HepG2 (cell line): ENCODE results near the gene TUBA4A. TPM values are rescaled to one million over a fixed set of nuclear protein-coding genes. Genes with fewer than 3 reads are reported as not detected.
A peak's percentile ranks its signal among the peaks of the same experiment; 100 is the strongest.

Experiments used
- GATAD1 ChIP-seq: IDR thresholded peaks from 2 replicates; pipeline ENCODE4 v1.6.1; 2016; ENCODE audit warnings: missing genetic modification reagents, missing compliant biosample characterization
- HNRNPH1 ChIP-seq: fragments of 200-400 bp; formaldehyde crosslinking; optimal IDR thresholded peaks from 2 replicates; pipeline ENCODE3; 2017; ENCODE audit warnings: mild to moderate bottlenecking, low read depth, low read length
- HOXA3 ChIP-seq: sonication (generic); formaldehyde crosslinking; IDR thresholded peaks from 2 replicates; pipeline ENCODE4 v1.5.0; 2020; ENCODE audit warnings: missing genetic modification reagents
- JDP2 ChIP-seq: sonication (generic); formaldehyde crosslinking; IDR thresholded peaks from 2 replicates; pipeline ENCODE4 v1.8.1; 2022; ENCODE audit warnings: missing genetic modification reagents, borderline replicate concordance
- KLF9 ChIP-seq: IDR thresholded peaks from 2 replicates; pipeline ENCODE4 v1.6.1; 2016; ENCODE audit warnings: low read depth
- MXI1 ChIP-seq: IDR thresholded peaks from 3 replicates; pipeline ENCODE4 v1.6.1; 2012; ENCODE audit warnings: low read depth, low read length, inconsistent platforms, borderline replicate concordance
- NR1H2 ChIP-seq: sonication (generic); formaldehyde crosslinking; IDR thresholded peaks from 2 replicates; pipeline ENCODE4 v1.8.1; 2022; ENCODE audit warnings: low read depth, missing genetic modification reagents, borderline replicate concordance
- PCBP1 ChIP-seq: fragments of 200-400 bp; formaldehyde crosslinking; IDR thresholded peaks from 2 replicates; pipeline ENCODE4 v1.6.1; 2017; ENCODE audit warnings: mild to moderate bottlenecking, low read depth, low read length, borderline replicate concordance
- POLR2A ChIP-seq, 2 experiments: IDR thresholded peaks; 2 replicates each; pipeline ENCODE4 v1.6.1; 2011; ENCODE audit warnings: low read depth in 2 of 2, low read length in 2 of 2, mild to moderate bottlenecking in 1 of 2, moderate library complexity in 1 of 2; ENCODE audit not compliant: insufficient read depth in 1 of 2
- PTBP1 ChIP-seq: fragments of 200-400 bp; formaldehyde crosslinking; IDR thresholded peaks from 2 replicates; pipeline ENCODE4 v1.6.1; 2018; ENCODE audit warnings: low read length, low read depth; ENCODE audit not compliant: poor library complexity, severe bottlenecking
- RCOR2 ChIP-seq: IDR thresholded peaks from 2 replicates; pipeline ENCODE4 v1.6.1; 2016; ENCODE audit warnings: missing biosample characterization, missing genetic modification reagents
- SRSF9 ChIP-seq: fragments of 200-400 bp; formaldehyde crosslinking; IDR thresholded peaks from 2 replicates; pipeline ENCODE4 v1.6.1; 2018; ENCODE audit warnings: borderline replicate concordance, mild to moderate bottlenecking, low read depth, low read length; ENCODE audit not compliant: insufficient read depth, poor library complexity, severe bottlenecking
- SSRP1 ChIP-seq: IDR thresholded peaks from 2 replicates; pipeline ENCODE4 v1.6.1; 2016; ENCODE audit warnings: control low read depth
- ZNF326 ChIP-seq: sonication (generic); formaldehyde crosslinking; IDR thresholded peaks from 2 replicates; pipeline ENCODE4 v1.4.0; 2020; ENCODE audit warnings: missing genetic modification reagents, borderline replicate concordance
- ZNF510 ChIP-seq: sonication (generic); formaldehyde crosslinking; IDR thresholded peaks from 2 replicates; pipeline ENCODE4 v1.4.0; 2020; ENCODE audit warnings: low read depth, mild to moderate bottlenecking, missing genetic modification reagents
- ZNF572 ChIP-seq: sonication (generic); formaldehyde crosslinking; IDR thresholded peaks from 2 replicates; pipeline ENCODE4 v1.5.1; 2020; ENCODE audit warnings: mild to moderate bottlenecking, missing genetic modification reagents
- polyA plus RNA-seq, 8 experiments: library from polyadenylated mRNA; depleted of rRNA in 3 of 8; stranded (reverse) in 7 of 8; unstranded in 1 of 8; fragments of >200 nt; fragmentation: Illumina TruSeq in 4 of 8; extraction: Trizol in 4 of 8; gene quantifications; 2 replicates each; pipeline versions ENCODE4 v1.2.1 to v1.2.3, GENCODE V29; 2011 to 2016; ENCODE audit warnings: low read depth in 4 of 8, missing spikeins in 1 of 8, mixed read lengths in 1 of 8; ENCODE audit not compliant: insufficient read depth in 1 of 8
- total RNA-seq, 5 experiments: library from RNA; depleted of rRNA; stranded (reverse); fragments of >200 nt; fragmentation: Illumina TruSeq; extraction: Trizol; gene quantifications; 2 replicates each; pipeline ENCODE4 v1.2.3, GENCODE V29; 2016; ENCODE audit warnings: low read depth in 1 of 5
- TF ChIP-seq, protein P1 (sequence below), 2 experiments: sonication (generic) in 1 of 2; formaldehyde crosslinking in 1 of 2; IDR thresholded peaks; 2 replicates each; pipeline versions ENCODE4 v1.5.1 to v1.6.1; 2011 to 2020; ENCODE audit warnings: borderline replicate concordance in 1 of 2, low read depth in 1 of 2, low read length in 1 of 2, mild to moderate bottlenecking in 1 of 2, missing genetic modification reagents in 1 of 2, moderate library complexity in 1 of 2
- TF ChIP-seq, protein P2 (sequence below): IDR thresholded peaks from 2 replicates; pipeline ENCODE4 v1.6.1; 2018; ENCODE audit warnings: missing genetic modification reagents
- TF ChIP-seq, protein P3 (sequence below): sonication (generic); formaldehyde crosslinking; IDR thresholded peaks from 2 replicates; pipeline ENCODE4 v1.5.0; 2020; ENCODE audit warnings: mild to moderate bottlenecking, missing genetic modification reagents
- TF ChIP-seq, protein P4 (sequence below): sonication (generic); formaldehyde crosslinking; IDR thresholded peaks from 2 replicates; pipeline ENCODE4 v1.4.0; 2020; ENCODE audit warnings: mild to moderate bottlenecking, missing genetic modification reagents

The TUBA4A gene
- total and polyA plus RNA-seq, 2 of the 13 experiments (the other 11 are each of a cell fraction or from before 2014, with no cell fraction given) = 1.3 to 12.7 TPM

DNA sequence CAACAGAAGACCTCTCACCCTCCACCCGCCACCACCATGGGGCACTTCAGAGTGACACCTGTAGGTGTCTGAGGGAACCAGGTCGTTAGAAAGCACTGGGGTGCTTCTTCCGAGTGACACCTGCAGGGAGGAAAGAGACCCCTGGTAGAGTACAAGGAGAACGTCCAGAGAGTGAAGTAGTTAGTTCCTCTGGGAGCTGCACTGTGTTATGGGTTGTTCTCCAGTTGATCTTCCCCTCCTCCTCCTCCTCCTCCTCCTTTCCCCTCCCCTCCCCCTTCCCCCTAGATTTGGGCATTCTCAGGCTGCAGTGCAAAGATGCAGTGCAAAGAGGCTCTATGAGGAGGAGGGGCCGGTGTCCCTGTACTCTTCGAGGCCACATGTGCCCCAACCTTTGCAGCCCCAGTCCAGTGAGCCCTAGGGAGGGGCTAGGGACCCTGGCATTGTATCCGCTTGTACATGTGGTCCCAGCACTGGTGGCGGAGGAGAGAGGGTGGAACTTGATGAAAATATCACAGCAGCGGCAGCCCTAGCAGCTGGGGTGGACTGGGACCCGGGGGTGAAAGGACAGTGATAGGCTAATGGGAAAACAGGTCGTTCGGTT, 26.3 kb upstream of the TUBA4A start (continued):
- TF ChIP-seq, protein P1, sequence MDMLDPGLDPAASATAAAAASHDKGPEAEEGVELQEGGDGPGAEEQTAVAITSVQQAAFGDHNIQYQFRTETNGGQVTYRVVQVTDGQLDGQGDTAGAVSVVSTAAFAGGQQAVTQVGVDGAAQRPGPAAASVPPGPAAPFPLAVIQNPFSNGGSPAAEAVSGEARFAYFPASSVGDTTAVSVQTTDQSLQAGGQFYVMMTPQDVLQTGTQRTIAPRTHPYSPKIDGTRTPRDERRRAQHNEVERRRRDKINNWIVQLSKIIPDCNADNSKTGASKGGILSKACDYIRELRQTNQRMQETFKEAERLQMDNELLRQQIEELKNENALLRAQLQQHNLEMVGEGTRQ (IDR thresholded peaks at IDR 0.05; ENCODE audit: low read depth, low read length) = no peak
- TF ChIP-seq, protein P1 (CRISPR knock-in tag; IDR thresholded peaks at IDR 0.05; ENCODE audit: borderline replicate concordance) = no peak
- TF ChIP-seq HNRNPH1 = no peak
- 0 out of 2 replicates have a peak, but pooled peaks have one; percentile 30 for TF ChIP-seq SSRP1 (CRISPR knock-in tag)
- TF ChIP-seq, protein P2, sequence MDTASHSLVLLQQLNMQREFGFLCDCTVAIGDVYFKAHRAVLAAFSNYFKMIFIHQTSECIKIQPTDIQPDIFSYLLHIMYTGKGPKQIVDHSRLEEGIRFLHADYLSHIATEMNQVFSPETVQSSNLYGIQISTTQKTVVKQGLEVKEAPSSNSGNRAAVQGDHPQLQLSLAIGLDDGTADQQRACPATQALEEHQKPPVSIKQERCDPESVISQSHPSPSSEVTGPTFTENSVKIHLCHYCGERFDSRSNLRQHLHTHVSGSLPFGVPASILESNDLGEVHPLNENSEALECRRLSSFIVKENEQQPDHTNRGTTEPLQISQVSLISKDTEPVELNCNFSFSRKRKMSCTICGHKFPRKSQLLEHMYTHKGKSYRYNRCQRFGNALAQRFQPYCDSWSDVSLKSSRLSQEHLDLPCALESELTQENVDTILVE (CRISPR knock-in tag) = no peak
- TF ChIP-seq, protein P3, sequence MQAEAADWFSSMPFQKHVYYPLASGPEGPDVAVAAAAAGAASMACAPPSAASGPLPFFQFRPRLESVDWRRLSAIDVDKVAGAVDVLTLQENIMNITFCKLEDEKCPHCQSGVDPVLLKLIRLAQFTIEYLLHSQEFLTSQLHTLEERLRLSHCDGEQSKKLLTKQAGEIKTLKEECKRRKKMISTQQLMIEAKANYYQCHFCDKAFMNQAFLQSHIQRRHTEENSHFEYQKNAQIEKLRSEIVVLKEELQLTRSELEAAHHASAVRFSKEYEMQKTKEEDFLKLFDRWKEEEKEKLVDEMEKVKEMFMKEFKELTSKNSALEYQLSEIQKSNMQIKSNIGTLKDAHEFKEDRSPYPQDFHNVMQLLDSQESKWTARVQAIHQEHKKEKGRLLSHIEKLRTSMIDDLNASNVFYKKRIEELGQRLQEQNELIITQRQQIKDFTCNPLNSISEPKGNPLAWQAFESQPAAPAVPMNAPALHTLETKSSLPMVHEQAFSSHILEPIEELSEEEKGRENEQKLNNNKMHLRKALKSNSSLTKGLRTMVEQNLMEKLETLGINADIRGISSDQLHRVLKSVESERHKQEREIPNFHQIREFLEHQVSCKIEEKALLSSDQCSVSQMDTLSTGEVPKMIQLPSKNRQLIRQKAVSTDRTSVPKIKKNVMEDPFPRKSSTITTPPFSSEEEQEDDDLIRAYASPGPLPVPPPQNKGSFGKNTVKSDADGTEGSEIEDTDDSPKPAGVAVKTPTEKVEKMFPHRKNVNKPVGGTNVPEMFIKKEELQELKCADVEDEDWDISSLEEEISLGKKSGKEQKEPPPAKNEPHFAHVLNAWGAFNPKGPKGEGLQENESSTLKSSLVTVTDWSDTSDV (CRISPR knock-in tag) = peak; percentile 59; the same call in 1 of the 2 replicates
- no peak for TF ChIP-seq KLF9
- no peak for TF ChIP-seq ZNF510 (CRISPR knock-in tag)
- TF ChIP-seq, protein P4, sequence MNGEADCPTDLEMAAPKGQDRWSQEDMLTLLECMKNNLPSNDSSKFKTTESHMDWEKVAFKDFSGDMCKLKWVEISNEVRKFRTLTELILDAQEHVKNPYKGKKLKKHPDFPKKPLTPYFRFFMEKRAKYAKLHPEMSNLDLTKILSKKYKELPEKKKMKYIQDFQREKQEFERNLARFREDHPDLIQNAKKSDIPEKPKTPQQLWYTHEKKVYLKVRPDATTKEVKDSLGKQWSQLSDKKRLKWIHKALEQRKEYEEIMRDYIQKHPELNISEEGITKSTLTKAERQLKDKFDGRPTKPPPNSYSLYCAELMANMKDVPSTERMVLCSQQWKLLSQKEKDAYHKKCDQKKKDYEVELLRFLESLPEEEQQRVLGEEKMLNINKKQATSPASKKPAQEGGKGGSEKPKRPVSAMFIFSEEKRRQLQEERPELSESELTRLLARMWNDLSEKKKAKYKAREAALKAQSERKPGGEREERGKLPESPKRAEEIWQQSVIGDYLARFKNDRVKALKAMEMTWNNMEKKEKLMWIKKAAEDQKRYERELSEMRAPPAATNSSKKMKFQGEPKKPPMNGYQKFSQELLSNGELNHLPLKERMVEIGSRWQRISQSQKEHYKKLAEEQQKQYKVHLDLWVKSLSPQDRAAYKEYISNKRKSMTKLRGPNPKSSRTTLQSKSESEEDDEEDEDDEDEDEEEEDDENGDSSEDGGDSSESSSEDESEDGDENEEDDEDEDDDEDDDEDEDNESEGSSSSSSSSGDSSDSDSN (CRISPR knock-in tag) = no peak; the same call in 1 of the 2 replicates
- TF ChIP-seq MXI1 = no peak
- no peak for TF ChIP-seq GATAD1 (CRISPR knock-in tag)
- TF ChIP-seq PTBP1 = no peak
- TF ChIP-seq PCBP1 = no peak
- no peak for TF ChIP-seq SRSF9
- no peak for TF ChIP-seq NR1H2 (CRISPR knock-in tag)
- TF ChIP-seq HOXA3 (CRISPR knock-in tag) = no peak; the same call in 1 of the 2 replicates
- TF ChIP-seq ZNF326 (CRISPR knock-in tag) = no peak
- TF ChIP-seq RCOR2 = no peak
- 0 out of 2 replicates have a peak, but pooled peaks have one; percentile 57 for TF ChIP-seq ZNF572 (CRISPR knock-in tag)
- no peak for TF ChIP-seq POLR2A (IDR thresholded peaks at IDR 0.05; ENCODE audit: insufficient read depth in 1 of 2, low read depth in 2 of 2, low read length in 2 of 2)
- no peak for TF ChIP-seq JDP2 (CRISPR knock-in tag)
